Right cardiac atrium (tissue), 5 donors: Measurements from ENCODE around the gene AGTR1. TPM values are rescaled to one million over a fixed set of nuclear protein-coding genes. Genes with fewer than 3 reads are reported as not detected.

Experiments used
- ATAC-seq, 2 donors: fragments of 200-7000 bp; cut with Tn5 transposase; one replicate each; pipeline versions ENCODE4 v1.8.0 to v1.9.1; 2020; ENCODE audit warnings: moderate library complexity in 2 of 2, mild to moderate bottlenecking in 1 of 2
- DNase-seq, 3 donors: peaks; one replicate each; pipeline ENCODE4 v3.0.0-alpha.2; 2020
- H3K27ac ChIP-seq: one replicate; pipeline ENCODE4 v1.5.1; 2013; ENCODE audit warnings: mild to moderate bottlenecking, low read length, control low read depth, moderate library complexity
- H3K27me3 ChIP-seq: one replicate; pipeline ENCODE4 v1.6.1; 2013; ENCODE audit not compliant: control insufficient read depth, insufficient read depth
- H3K4me1 ChIP-seq: one replicate; pipeline ENCODE4 v1.6.1; 2013; ENCODE audit warnings: low read length; ENCODE audit not compliant: control insufficient read depth, insufficient read depth
- H3K4me3 ChIP-seq: one replicate; pipeline ENCODE4 v1.5.1; 2013; ENCODE audit warnings: low read length, control low read depth
- H3K9me3 ChIP-seq: one replicate; pipeline ENCODE4 v1.6.1; 2013; ENCODE audit warnings: low read length; ENCODE audit not compliant: control insufficient read depth
- WGBS: extraction: QIAGEN DNeasy Blood & Tissue Kit; methylation state at CpG from one replicate; pipeline ENCODE4 v1.1.7; 2013; 5-methylcytosine and 5-hydroxymethylcytosine counted together
- intact Hi-C, 4 donors: fragments of 100-400 bp; cut with DNase I; formaldehyde crosslinking; loops; one replicate each; pipeline versions ENCODE4 v1.11.0 to v1.14.0; 2022 to 2023
- polyA plus RNA-seq: library from polyadenylated mRNA; stranded (reverse); fragments of 200-250 nt; gene quantifications from one replicate; pipeline ENCODE4 v1.2.3, GENCODE V29; 2013
- total RNA-seq, 4 donors: library from RNA; stranded (reverse); fragmentation: NEBNext Ultra II Directional; extraction: Animal tissue kit (Norgen Biotek cat#: 25700); gene quantifications; one replicate each; pipeline ENCODE4 v1.2.1, GENCODE V29; 2021
- donor health status: healthy with polysubstance abuse.
- donor health status: DM: no; HTN: yes; CAD: no.
- donor health status: DM: no; HTN: no; CAD: no.
- donor health status: DM: no; HTN: yes; CAD: no; lungs with severe emphysema.
- donor health status: DM: yes; HTN: yes; CAD: no.

Gene AGTR1
- total and polyA plus RNA-seq, 5 donors: 10.7 to 23.7 (median 16.8) TPM

DNA sequence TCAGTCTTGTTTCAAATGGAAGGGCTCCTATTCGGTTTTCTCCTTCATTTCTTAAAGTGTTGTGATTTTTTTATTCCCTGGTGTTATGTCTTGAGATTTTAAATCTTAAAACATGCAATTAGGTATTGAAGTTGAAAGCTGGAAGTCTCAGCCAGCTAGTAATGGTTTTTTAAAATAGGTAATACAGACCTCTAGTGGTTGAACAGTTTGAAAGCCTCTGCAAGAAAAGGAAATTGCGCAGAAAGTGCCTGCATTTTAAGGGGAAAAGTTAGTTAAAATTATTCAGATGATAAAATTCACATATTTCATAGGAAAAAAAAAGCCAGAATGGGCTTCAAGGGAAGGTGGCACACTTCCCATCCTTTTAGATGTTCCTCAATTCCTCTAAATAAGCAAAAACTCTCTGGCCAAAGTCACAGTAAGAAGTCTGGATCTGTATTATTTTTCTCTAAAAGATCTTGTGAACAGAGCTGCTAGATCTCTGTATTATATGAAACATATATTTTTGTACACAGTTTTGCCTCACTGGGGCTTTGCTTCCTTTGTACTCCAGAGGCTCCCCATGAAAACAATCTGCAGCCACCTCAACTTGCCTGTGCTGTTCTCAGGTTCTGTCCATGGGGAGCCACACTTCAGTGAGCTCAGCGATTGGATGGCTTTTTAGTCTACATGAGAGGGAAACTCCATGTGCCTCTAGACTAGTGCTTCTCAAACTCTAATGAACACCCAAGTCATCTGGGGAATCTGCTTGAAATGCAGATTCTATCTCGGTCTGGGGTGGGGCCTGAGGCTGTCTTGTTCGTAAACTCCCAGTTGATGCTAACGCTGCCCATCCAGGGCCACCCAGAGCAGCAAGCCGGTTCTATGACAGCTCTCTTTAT lies 21.5 kb downstream of the AGTR1 start:
- WGBS: 65% methylated on average over 7 of the region's 7 CpGs
- H3K27ac ChIP-seq: no peak overlapping the region
- H3K4me3 ChIP-seq: no peak overlapping the region
- intact Hi-C loops: loop anchor here in 3 of 4 donors (10.0 kb wide), 1 partner anchor 334 kb away; no protein-coding TSS in a partner anchor
- H3K9me3 ChIP-seq: no peaks in the 10 kb centered on the region
- DNase-seq: no peak
- H3K27me3 ChIP-seq: no peaks in the 10 kb centered on the region
- ATAC-seq: no peak
- H3K4me1 ChIP-seq: no peaks in the 10 kb centered on the region

- 83% methylated on average over 2 of the region's 2 CpGs for WGBS
- intact Hi-C loops: loop anchor here in 1 of 4 donors (10.0 kb wide), 1 partner anchor 336 kb away; no protein-coding TSS in a partner anchor
Measured at GRCh38 chr3:148720873-148721272, 23.2 kb downstream of the AGTR1 start.

GRCh38 chr3:148723631-148724030 lies 25.9 kb downstream of the AGTR1 start:
- no peak overlapping the region for H3K27ac ChIP-seq
- H3K9me3 ChIP-seq: no peaks in the 10 kb centered on the region
- no peak overlapping the region for H3K4me3 ChIP-seq
- intact Hi-C loops: loop anchor here in 1 of 4 donors (10.0 kb wide), 1 partner anchor 339 kb away; no protein-coding TSS in a partner anchor
- ATAC-seq (no peak), DNase-seq (no peak)
- H3K4me1 ChIP-seq: no peaks in the 10 kb centered on the region
- no peaks in the 10 kb centered on the region for H3K27me3 ChIP-seq
- WGBS: 66% methylated on average over 4 of the region's 4 CpGs

More at GRCh38 chr3:148720873-148721272, 23.2 kb downstream of the AGTR1 start:
- Histone ChIP-seq H3K9me3 (no peaks in the 10 kb centered on the region), H3K4me3 (no peak overlapping the region), H3K27me3 (no peaks in the 10 kb centered on the region), H3K27ac (no peak overlapping the region), H3K4me1 (no peaks in the 10 kb centered on the region)
- ATAC-seq (no peak), DNase-seq (no peak)

DNA sequence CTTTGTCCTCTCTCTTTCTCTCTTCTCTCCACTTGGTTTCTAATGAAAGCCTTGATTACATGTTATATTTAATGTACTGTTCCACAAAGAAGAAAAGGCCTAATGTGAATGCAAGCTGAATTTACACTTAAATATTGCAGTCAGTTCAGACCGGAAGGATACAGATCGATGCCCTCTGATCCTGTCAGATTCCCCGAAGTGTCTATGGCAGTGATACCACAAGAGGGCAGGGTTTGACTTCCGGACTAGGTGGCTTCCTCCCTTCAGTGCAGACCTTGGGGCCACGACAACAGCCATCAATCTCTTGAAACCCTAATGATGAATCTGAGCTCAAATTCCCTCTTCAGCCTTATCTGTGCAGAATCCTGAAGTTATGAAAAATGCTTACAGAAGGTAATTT lies 29.5 kb downstream of the AGTR1 start:
- 50% methylated on average over 5 of the region's 5 CpGs for WGBS
- no peak overlapping the region for H3K4me3 ChIP-seq
- intact Hi-C loops: loop anchor here in 1 of 4 donors (10.0 kb wide), 1 partner anchor 342 kb away; no protein-coding TSS in a partner anchor
- no peaks in the 10 kb centered on the region for H3K27me3 ChIP-seq
- DNase-seq (no peak), ATAC-seq (peak; percentile 55 to 68)
- H3K4me1 ChIP-seq: no peaks in the 10 kb centered on the region
- H3K9me3 ChIP-seq: no peaks in the 10 kb centered on the region
- no peak overlapping the region for H3K27ac ChIP-seq

GRCh38 chr3:148728753-148729152 lies 31.1 kb downstream of the AGTR1 start:
- H3K4me3 ChIP-seq: no peak overlapping the region
- H3K27ac ChIP-seq: no peak overlapping the region
- WGBS: 54% methylated on average over 2 of the region's 2 CpGs
- ATAC-seq: no peak
- no peaks in the 10 kb centered on the region for H3K9me3 ChIP-seq
- H3K4me1 ChIP-seq: no peaks in the 10 kb centered on the region
- H3K27me3 ChIP-seq: no peaks in the 10 kb centered on the region
- intact Hi-C loops: loop anchor here in 1 of 4 donors (10.0 kb wide), 1 partner anchor 344 kb away; no protein-coding TSS in a partner anchor
- DNase-seq: no peak

DNA sequence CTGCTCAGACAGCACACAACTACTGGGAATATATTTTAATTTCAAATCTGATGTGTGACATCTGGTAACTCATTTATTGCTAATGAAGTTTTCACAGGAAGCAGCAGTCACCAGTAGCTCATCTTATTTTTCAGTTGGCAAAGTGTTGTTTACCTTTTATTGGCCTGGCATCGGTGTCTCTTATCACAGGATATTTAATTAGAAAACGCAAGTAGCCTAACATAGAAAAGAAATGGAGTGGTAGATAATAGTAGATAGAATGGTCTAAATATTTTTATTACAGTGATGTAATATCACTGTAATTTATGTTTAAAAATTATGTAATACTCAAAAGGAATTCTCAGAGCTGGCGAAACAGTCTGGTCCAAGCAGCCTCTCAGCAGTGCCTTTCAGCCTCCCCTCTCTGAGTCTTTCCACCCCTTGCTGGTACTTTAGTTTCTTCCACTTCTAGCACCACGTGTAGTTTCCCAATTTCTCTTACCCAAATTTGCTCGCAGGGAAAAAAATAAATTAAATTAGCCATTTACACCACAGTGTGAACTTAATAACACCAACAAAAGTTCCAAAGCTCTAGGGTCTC lies 31.9 kb downstream of the AGTR1 start:
- Histone ChIP-seq H3K9me3 (no peaks in the 10 kb centered on the region), H3K4me3 (no peak overlapping the region), H3K4me1 (no peaks in the 10 kb centered on the region), H3K27ac (no peak overlapping the region), H3K27me3 (no peaks in the 10 kb centered on the region)
- 41% methylated on average over 5 of the region's 5 CpGs for WGBS
- intact Hi-C loops: loop anchor here in 1 of 4 donors (10.0 kb wide), 1 partner anchor 345 kb away; no protein-coding TSS in a partner anchor
- ATAC-seq (peak in 1 of 2 donors; percentile 61), DNase-seq (no peak)

DNA sequence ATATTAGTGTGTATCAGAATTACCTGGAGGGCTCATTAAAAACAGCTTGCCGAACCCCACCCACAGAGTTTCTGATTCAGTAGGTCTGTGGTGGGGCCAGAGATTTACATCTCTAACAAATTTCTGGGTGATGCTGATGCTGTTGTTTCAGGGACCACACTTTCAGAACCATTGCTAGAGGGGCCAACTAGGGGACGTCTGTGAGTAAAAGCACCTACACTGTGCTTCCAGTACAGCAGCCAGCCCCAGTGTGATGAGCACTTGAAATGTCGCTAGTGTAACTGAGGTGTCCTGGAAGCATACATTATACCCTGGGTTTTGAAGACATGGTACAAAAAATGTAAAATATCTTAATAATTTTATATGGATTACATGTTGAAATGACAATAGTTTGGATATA lies 33.0 kb downstream of the AGTR1 start:
- DNase-seq (no peak), ATAC-seq (no peak)
- Histone ChIP-seq H3K4me1 (no peaks in the 10 kb centered on the region), H3K4me3 (no peak overlapping the region), H3K27me3 (no peaks in the 10 kb centered on the region), H3K9me3 (no peaks in the 10 kb centered on the region), H3K27ac (no peak overlapping the region)
- WGBS: 80% methylated on average over 3 of the region's 3 CpGs
- intact Hi-C loops: no loop called here

DNA sequence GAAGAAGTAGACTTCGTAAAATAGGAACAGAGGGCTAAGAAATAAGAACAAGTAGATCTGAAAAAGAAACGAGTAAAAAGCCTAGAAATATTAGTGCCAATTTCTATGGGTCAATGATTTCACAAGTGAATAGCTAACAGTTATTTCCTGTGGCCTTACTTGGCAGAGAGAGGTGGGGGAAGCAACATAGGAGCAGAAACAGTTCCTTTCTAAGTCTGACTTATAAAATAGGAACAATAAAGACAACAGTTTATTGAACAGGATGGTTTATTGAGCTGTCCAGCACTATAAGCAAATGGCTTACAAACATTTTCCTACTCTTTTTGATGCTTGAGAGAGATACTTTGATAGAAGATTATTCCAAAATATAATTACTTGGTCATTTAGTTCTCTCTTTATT lies 37.9 kb downstream of the AGTR1 start:
- no peak for ATAC-seq
- H3K9me3 ChIP-seq: no peaks in the 10 kb centered on the region
- H3K27ac ChIP-seq: no peak overlapping the region
- H3K4me3 ChIP-seq: no peak overlapping the region
- H3K4me1 ChIP-seq: no peaks in the 10 kb centered on the region
- H3K27me3 ChIP-seq: no peaks in the 10 kb centered on the region
- intact Hi-C loops: no loop called here
- no peak for DNase-seq
- WGBS: 55% methylated on average over 2 of the region's 2 CpGs

GRCh38 chr3:148736086-148736485 lies 38.4 kb downstream of the AGTR1 start:
- no peak overlapping the region for H3K27ac ChIP-seq
- no peaks in the 10 kb centered on the region for H3K27me3 ChIP-seq
- no peak for ATAC-seq
- DNase-seq: no peak
- no peaks in the 10 kb centered on the region for H3K9me3 ChIP-seq
- H3K4me1 ChIP-seq: no peaks in the 10 kb centered on the region
- intact Hi-C loops: no loop called here
- no peak overlapping the region for H3K4me3 ChIP-seq
- 82% methylated on average over 3 of the region's 3 CpGs for WGBS

DNA sequence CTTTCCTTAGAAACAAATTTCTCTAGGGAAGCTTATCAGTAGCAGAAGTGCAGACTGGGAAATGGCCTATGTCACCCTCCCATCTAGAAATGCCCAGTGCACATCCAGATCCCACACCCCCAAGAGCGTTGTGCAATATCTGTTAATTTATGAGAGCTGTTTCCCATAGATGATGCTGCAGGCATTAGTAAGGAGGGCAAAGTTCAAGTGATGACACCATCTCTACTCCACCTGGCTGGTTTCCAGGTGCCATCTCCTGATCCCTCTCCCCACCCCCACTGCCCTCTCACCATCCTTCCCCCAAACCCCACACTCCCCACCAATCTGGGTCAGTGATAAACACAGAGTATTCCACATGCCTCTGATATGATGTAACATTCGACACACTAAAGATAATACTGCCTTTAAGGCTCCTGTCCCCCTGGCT lies 39.4 kb downstream of the AGTR1 start:
- H3K27me3 ChIP-seq: no peaks in the 10 kb centered on the region
- intact Hi-C loops: no loop called here
- no peak overlapping the region for H3K27ac ChIP-seq
- WGBS: 39% methylated on average over 2 of the region's 2 CpGs
- no peak overlapping the region for H3K4me3 ChIP-seq
- H3K9me3 ChIP-seq: no peaks in the 10 kb centered on the region
- peak; percentile 41 to 62 for ATAC-seq
- no peaks in the 10 kb centered on the region for H3K4me1 ChIP-seq
- DNase-seq: no peak

DNA sequence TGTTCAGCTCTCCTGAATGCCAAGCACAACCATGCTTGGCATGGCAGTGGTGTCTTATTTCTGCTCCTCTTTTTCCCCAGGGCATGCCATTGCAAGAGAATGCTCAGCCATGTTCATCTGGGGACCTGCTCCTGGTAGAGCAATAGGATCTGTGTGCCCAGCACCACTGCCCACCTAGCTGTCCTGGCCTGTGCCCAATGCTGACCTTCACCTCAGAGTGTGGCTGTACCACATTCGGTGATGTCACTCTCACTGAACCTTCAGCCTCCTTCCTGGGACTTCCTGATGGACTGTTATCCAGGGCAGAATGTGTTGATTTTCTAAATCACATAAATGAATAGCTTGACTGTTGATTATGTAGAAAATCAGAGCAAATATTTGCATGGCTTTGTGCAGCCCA lies 42.0 kb downstream of the AGTR1 start:
- Histone ChIP-seq H3K9me3 (no peaks in the 10 kb centered on the region), H3K27ac (no peak overlapping the region), H3K4me3 (no peak overlapping the region), H3K4me1 (no peaks in the 10 kb centered on the region), H3K27me3 (no peaks in the 10 kb centered on the region)
- no peak for DNase-seq
- 84% methylated on average over 1 of the region's 1 CpG for WGBS
- ATAC-seq: no peak
- intact Hi-C loops: no loop called here
